Liver (tissue), 9 donors: ENCODE data around the gene INPP5F. TPM values are rescaled to one million over a fixed set of nuclear protein-coding genes. Genes with fewer than 3 reads are reported as not detected.

Experiments
- DNase-seq: peaks from one replicate; pipeline ENCODE4 v3.0.0-alpha.2; 2017; ENCODE audit warnings: low spot score
- H3K27ac ChIP-seq, 2 donors: one replicate each; pipeline ENCODE4 v1.7.0; 2013; ENCODE audit warnings: inconsistent platforms in 2 of 2, low read length in 2 of 2, control low read depth in 1 of 2, low read depth in 1 of 2, mild to moderate bottlenecking in 1 of 2
- H3K27me3 ChIP-seq, 4 donors: one replicate each; pipeline versions ENCODE4 v1.6.1 to v1.7.0; 2013; ENCODE audit warnings: low read length in 3 of 4, inconsistent platforms in 1 of 4, mild to moderate bottlenecking in 1 of 4, moderate library complexity in 1 of 4; ENCODE audit not compliant: control insufficient read depth in 4 of 4, insufficient read depth in 4 of 4
- H3K36me3 ChIP-seq, 4 donors: one replicate each; pipeline versions ENCODE4 v1.6.1 to v1.7.0; 2013; ENCODE audit warnings: low read length in 3 of 4, mild to moderate bottlenecking in 3 of 4, low read depth in 1 of 4, moderate library complexity in 1 of 4; ENCODE audit not compliant: control insufficient read depth in 4 of 4, insufficient read depth in 3 of 4
- H3K4me1 ChIP-seq, 4 donors: one replicate each; pipeline versions ENCODE4 v1.6.1 to v1.7.0; 2013; ENCODE audit warnings: low read length in 3 of 4, mild to moderate bottlenecking in 3 of 4, moderate library complexity in 1 of 4; ENCODE audit not compliant: control insufficient read depth in 4 of 4, insufficient read depth in 4 of 4
- H3K4me3 ChIP-seq, 3 donors: one replicate each; pipeline versions ENCODE4 v1.6.1 to v1.7.0; 2013; ENCODE audit warnings: low read length in 3 of 3, control low read depth in 1 of 3, low read depth in 1 of 3, mild to moderate bottlenecking in 1 of 3
- H3K9ac ChIP-seq, 2 donors: one replicate each; pipeline ENCODE4 v1.7.0; 2013; ENCODE audit warnings: low read length in 2 of 2, mild to moderate bottlenecking in 2 of 2, moderate library complexity in 2 of 2, control low read depth in 1 of 2, low read depth in 1 of 2
- H3K9me3 ChIP-seq, 4 donors: one replicate each; pipeline versions ENCODE4 v1.6.1 to v1.7.0; 2013; ENCODE audit warnings: low read length in 3 of 4; ENCODE audit not compliant: control insufficient read depth in 4 of 4
- EGR1 ChIP-seq, 2 donors: IDR thresholded peaks; 2 replicates each; pipeline ENCODE4 v1.6.1; 2016 to 2018; ENCODE audit warnings: antibody characterized with exemption in 2 of 2, low read depth in 2 of 2
- FOXA1 ChIP-seq: IDR thresholded peaks from 2 replicates; pipeline ENCODE4 v1.6.1; 2016; ENCODE audit warnings: antibody characterized with exemption
- FOXA2 ChIP-seq: IDR thresholded peaks from 2 replicates; pipeline ENCODE4 v1.6.1; 2016; ENCODE audit warnings: antibody characterized with exemption
- GABPA ChIP-seq, 2 donors: IDR thresholded peaks in 1 of 2; conservative IDR thresholded peaks in 1 of 2; 2 replicates each; pipeline ENCODE4 v1.6.1; 2016; ENCODE audit warnings: antibody characterized with exemption in 2 of 2, mild to moderate bottlenecking in 1 of 2, moderate library complexity in 1 of 2
- HNF4A ChIP-seq, 2 donors: conservative IDR thresholded peaks; 2 replicates each; pipeline ENCODE4 v1.6.1; 2016; ENCODE audit warnings: antibody characterized with exemption in 2 of 2, mild to moderate bottlenecking in 2 of 2
- HNF4G ChIP-seq: IDR thresholded peaks from 2 replicates; pipeline ENCODE4 v1.6.1; 2016; ENCODE audit warnings: antibody characterized with exemption
- JUND ChIP-seq, 2 donors: IDR thresholded peaks; 2 replicates each; pipeline ENCODE4 v1.6.1; 2016; ENCODE audit warnings: antibody characterized with exemption in 2 of 2
- NR2F2 ChIP-seq: IDR thresholded peaks from 2 replicates; pipeline ENCODE4 v1.6.1; 2016; ENCODE audit warnings: antibody characterized with exemption
- RAD21 ChIP-seq, 2 donors: IDR thresholded peaks; 2 replicates each; pipeline ENCODE4 v1.6.1; 2016; ENCODE audit warnings: antibody characterized with exemption in 2 of 2, mild to moderate bottlenecking in 2 of 2
- RXRA ChIP-seq, 2 donors: IDR thresholded peaks; 2 replicates each; pipeline ENCODE4 v1.6.1; 2017 to 2018; ENCODE audit warnings: antibody characterized with exemption in 2 of 2, mild to moderate bottlenecking in 1 of 2
- SP1 ChIP-seq: IDR thresholded peaks from 2 replicates; pipeline ENCODE4 v1.6.1; 2018; ENCODE audit warnings: antibody characterized with exemption, mild to moderate bottlenecking
- TAF1 ChIP-seq: conservative IDR thresholded peaks from 2 replicates; pipeline ENCODE4 v1.6.1; 2016; ENCODE audit warnings: antibody characterized with exemption, mild to moderate bottlenecking
- YY1 ChIP-seq: IDR thresholded peaks from 2 replicates; pipeline ENCODE4 v1.6.1; 2016; ENCODE audit warnings: antibody characterized with exemption, mild to moderate bottlenecking
- WGBS: extraction: QIAGEN DNeasy Blood & Tissue Kit; methylation state at CpG from one replicate; pipeline ENCODE4 v1.1.7; 2013; 5-methylcytosine and 5-hydroxymethylcytosine counted together
- polyA plus RNA-seq, 2 donors: library from polyadenylated mRNA; stranded (reverse) in 1 of 2; unstranded in 1 of 2; fragments of 200-250 nt in 1 of 2; fragments of >200 nt in 1 of 2; fragmentation: Nextera tagmentation in 1 of 2; extraction: Ambion mirVana in 1 of 2; gene quantifications; one replicate each; pipeline versions ENCODE4 v1.2.1 to v1.2.3, GENCODE V29; 2013 to 2015
- total RNA-seq, 2 donors: library from RNA; depleted of rRNA; stranded (reverse); fragments of >200 nt; gene quantifications; one replicate each; pipeline ENCODE4 v1.2.3, GENCODE V29; 2014
- TF ChIP-seq, protein P1 (sequence below): IDR thresholded peaks from 2 replicates; pipeline ENCODE4 v1.6.1; 2016; ENCODE audit warnings: antibody characterized with exemption
- TF ChIP-seq, protein P2 (sequence below): IDR thresholded peaks from 2 replicates; pipeline ENCODE4 v1.6.1; 2016; ENCODE audit warnings: antibody characterized with exemption
- TF ChIP-seq, protein P3 (sequence below): IDR thresholded peaks from 2 replicates; pipeline ENCODE4 v1.6.1; 2016; ENCODE audit warnings: antibody characterized with exemption
- TF ChIP-seq, protein P4 (sequence below): IDR thresholded peaks from 2 replicates; pipeline ENCODE4 v1.6.1; 2016; ENCODE audit warnings: antibody characterized with exemption, mild to moderate bottlenecking
- donor health status: healthy.
- donor health status: healthy.
- donor health status: healthy.
- donor health status: healthy.
- donor health status: healthy.

INPP5F gene
- total and polyA plus RNA-seq, 4 donors = 1.1 to 8.1 (median 2.1) TPM

DNA sequence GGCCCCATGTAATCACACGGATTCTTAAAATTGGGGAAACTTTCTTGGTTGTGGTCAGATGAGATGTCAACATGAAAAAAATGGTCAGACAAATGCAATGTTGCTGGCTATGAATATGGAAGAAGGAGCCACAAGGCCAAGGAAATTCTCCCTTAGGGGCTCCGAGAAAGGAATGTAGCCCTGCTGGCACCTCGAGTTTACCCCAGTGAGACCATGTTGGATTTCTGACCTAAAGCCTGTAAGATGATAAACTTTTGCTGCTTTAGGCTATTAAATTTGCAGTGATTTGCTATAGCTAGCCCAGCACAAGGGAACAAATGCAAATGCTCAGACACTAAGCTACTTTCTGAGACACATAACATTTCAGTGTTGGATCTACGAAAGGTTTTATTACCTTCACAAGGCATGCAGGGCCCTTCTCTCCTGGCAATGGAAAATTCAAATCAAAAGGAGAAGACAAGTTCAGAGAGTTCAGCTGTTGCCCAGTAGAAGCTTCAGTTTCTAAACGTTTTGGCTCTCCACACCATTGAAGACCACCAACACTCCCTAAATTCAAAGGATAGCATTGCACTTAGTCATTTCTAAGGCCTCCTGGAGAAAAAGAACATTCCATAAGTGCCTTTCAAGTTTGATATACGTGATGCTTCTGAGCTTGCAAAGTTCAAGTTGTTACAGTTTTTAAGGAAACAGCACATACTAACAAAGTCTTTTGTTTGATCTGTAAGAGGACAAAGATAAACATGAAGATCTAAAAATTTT, 123.4 kb downstream of the INPP5F start:
- no peaks in the 10 kb centered on the region for H3K27me3 ChIP-seq
- no peaks in the 10 kb centered on the region for H3K9me3 ChIP-seq
- H3K4me3 ChIP-seq = no peak overlapping the region
- no peak for DNase-seq
- H3K27ac ChIP-seq = no peak overlapping the region
- peaks cover 0 to 5% (median 2%) of the 10 kb centered on the region in 4 donors for H3K4me1 ChIP-seq
- no peak overlapping the region for H3K9ac ChIP-seq
- peaks cover 6 to 61% (median 47%) of the 10 kb centered on the region in 4 donors for H3K36me3 ChIP-seq
- no peak for TF ChIP-seq HNF4A (conservative IDR thresholded peaks at IDR 0.05)
- TF ChIP-seq JUND (IDR thresholded peaks at IDR 0.05) = no peak
- TF ChIP-seq YY1 = no peak
- TF ChIP-seq GABPA (IDR thresholded peaks at IDR 0.05 in 1 of 2, conservative IDR thresholded peaks at IDR 0.05 in 1 of 2) = no peak
- no peak for TF ChIP-seq RAD21 (IDR thresholded peaks at IDR 0.05)
- TF ChIP-seq SP1 = no peak
- WGBS = 88% methylated on average over 6 of the region's 6 CpGs

DNA sequence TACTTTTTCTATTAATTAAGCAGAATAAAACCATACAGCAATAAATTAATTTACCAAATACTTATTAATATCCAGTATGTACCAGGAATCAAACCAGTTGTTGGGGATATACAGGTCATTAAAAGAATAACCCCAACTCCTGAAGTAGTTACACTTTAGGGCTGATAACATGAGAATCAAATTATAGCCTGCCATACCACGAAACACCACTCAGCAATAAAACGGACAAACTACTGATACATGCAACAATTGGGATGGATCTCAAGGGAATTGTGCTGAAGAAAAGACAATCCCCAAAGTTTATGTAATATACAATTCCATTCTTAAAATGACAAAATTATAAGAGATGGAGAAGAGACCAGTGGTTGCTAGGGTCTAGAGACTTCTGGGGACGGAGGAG, 124.1 kb downstream of the INPP5F start:
- 94% methylated on average over 3 of the region's 3 CpGs for WGBS
- H3K9ac ChIP-seq = no peak overlapping the region
- no peak overlapping the region for H3K27ac ChIP-seq
- H3K4me3 ChIP-seq = no peak overlapping the region
- DNase-seq = no peak
- no peaks in the 10 kb centered on the region for H3K27me3 ChIP-seq
- peaks cover 6 to 55% (median 43%) of the 10 kb centered on the region in 4 donors for H3K36me3 ChIP-seq
- TF ChIP-seq SP1 (no peak), GABPA (IDR thresholded peaks at IDR 0.05 in 1 of 2, conservative IDR thresholded peaks at IDR 0.05 in 1 of 2) (no peak), EGR1 (IDR thresholded peaks at IDR 0.05; ENCODE audit: low read depth in 2 of 2) (no peak), RXRA (IDR thresholded peaks at IDR 0.05) (no peak), FOXA2 (no peak), HNF4G (no peak), NR2F2 (no peak), YY1 (no peak), HNF4A (conservative IDR thresholded peaks at IDR 0.05) (no peak)
- TF ChIP-seq, protein P1, sequence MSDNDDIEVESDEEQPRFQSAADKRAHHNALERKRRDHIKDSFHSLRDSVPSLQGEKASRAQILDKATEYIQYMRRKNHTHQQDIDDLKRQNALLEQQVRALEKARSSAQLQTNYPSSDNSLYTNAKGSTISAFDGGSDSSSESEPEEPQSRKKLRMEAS = no peak
- TF ChIP-seq, protein P2, sequence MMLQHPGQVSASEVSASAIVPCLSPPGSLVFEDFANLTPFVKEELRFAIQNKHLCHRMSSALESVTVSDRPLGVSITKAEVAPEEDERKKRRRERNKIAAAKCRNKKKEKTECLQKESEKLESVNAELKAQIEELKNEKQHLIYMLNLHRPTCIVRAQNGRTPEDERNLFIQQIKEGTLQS = no peak
- TF ChIP-seq, protein P3, sequence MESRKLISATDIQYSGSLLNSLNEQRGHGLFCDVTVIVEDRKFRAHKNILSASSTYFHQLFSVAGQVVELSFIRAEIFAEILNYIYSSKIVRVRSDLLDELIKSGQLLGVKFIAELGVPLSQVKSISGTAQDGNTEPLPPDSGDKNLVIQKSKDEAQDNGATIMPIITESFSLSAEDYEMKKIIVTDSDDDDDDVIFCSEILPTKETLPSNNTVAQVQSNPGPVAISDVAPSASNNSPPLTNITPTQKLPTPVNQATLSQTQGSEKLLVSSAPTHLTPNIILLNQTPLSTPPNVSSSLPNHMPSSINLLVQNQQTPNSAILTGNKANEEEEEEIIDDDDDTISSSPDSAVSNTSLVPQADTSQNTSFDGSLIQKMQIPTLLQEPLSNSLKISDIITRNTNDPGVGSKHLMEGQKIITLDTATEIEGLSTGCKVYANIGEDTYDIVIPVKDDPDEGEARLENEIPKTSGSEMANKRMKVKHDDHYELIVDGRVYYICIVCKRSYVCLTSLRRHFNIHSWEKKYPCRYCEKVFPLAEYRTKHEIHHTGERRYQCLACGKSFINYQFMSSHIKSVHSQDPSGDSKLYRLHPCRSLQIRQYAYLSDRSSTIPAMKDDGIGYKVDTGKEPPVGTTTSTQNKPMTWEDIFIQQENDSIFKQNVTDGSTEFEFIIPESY = no peak
- no peaks in the 10 kb centered on the region for H3K9me3 ChIP-seq
- peaks cover 0 to 5% (median 2%) of the 10 kb centered on the region in 4 donors for H3K4me1 ChIP-seq

DNA sequence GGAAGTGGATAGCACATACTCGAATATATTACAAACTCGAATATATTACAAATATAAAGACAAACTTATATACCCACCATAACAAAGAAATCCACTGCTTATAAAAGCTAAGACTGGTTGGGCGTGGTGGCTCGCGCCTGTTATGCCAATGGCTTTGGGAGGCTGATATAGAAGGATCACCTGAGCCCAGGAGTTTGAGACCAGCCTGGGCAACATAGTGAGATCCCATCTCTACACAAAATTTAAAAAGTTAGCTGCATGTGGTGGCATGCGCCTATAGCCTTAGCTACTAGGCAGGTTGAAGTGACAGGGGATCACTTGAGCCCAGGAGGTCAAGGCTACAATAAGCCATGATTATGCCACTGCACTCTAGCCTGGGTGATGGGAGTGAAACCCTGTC, 126.4 kb downstream of the INPP5F start:
- TF ChIP-seq EGR1 (IDR thresholded peaks at IDR 0.05; ENCODE audit: low read depth in 2 of 2) (no peak), RAD21 (IDR thresholded peaks at IDR 0.05) (no peak), SP1 (no peak), HNF4A (conservative IDR thresholded peaks at IDR 0.05) (no peak), FOXA1 (no peak), JUND (IDR thresholded peaks at IDR 0.05) (no peak), FOXA2 (no peak), TAF1 (no peak), NR2F2 (no peak)
- TF ChIP-seq, protein P1 = no peak
- TF ChIP-seq, protein P3 = no peak
- TF ChIP-seq, protein P2 = no peak
- TF ChIP-seq, protein P4, sequence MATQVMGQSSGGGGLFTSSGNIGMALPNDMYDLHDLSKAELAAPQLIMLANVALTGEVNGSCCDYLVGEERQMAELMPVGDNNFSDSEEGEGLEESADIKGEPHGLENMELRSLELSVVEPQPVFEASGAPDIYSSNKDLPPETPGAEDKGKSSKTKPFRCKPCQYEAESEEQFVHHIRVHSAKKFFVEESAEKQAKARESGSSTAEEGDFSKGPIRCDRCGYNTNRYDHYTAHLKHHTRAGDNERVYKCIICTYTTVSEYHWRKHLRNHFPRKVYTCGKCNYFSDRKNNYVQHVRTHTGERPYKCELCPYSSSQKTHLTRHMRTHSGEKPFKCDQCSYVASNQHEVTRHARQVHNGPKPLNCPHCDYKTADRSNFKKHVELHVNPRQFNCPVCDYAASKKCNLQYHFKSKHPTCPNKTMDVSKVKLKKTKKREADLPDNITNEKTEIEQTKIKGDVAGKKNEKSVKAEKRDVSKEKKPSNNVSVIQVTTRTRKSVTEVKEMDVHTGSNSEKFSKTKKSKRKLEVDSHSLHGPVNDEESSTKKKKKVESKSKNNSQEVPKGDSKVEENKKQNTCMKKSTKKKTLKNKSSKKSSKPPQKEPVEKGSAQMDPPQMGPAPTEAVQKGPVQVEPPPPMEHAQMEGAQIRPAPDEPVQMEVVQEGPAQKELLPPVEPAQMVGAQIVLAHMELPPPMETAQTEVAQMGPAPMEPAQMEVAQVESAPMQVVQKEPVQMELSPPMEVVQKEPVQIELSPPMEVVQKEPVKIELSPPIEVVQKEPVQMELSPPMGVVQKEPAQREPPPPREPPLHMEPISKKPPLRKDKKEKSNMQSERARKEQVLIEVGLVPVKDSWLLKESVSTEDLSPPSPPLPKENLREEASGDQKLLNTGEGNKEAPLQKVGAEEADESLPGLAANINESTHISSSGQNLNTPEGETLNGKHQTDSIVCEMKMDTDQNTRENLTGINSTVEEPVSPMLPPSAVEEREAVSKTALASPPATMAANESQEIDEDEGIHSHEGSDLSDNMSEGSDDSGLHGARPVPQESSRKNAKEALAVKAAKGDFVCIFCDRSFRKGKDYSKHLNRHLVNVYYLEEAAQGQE = no peak
- no peaks in the 10 kb centered on the region for H3K9me3 ChIP-seq
- H3K9ac ChIP-seq = no peak overlapping the region
- H3K27me3 ChIP-seq = no peaks in the 10 kb centered on the region
- DNase-seq = no peak
- WGBS = 98% methylated on average over 6 of the region's 6 CpGs
- H3K27ac ChIP-seq = no peak overlapping the region
- H3K4me1 ChIP-seq = peaks cover 0 to 5% (median 2%) of the 10 kb centered on the region in 4 donors
- no peak overlapping the region for H3K4me3 ChIP-seq
- peaks cover 10 to 41% (median 28%) of the 10 kb centered on the region in 4 donors for H3K36me3 ChIP-seq
